ENCODE results near the gene DIAPH1.

The DIAPH1 gene

GRCh38 chr5:141532726-141533125, 86.1 kb downstream of the DIAPH1 start:
- peaks cover 13% of the 10 kb centered on the region for H3K4me1 Mint-ChIP-seq
- peaks cover 37% of the 10 kb centered on the region for H3K36me3 Mint-ChIP-seq (ENCODE audit: insufficient read depth)
- ATAC-seq (replicated peaks; ENCODE audit: extremely low read depth, poor library complexity, severe bottlenecking) (no peak), DNase-seq (ENCODE audit: low spot score in 2 of 2) (no peak)
- no peaks in the 10 kb centered on the region for H3K9me3 Mint-ChIP-seq
- H3K27me3 Mint-ChIP-seq: no peaks in the 10 kb centered on the region
- H3K27ac Mint-ChIP-seq (ENCODE audit: low read depth): no peak overlapping the region
- H3K4me3 Mint-ChIP-seq: no peak overlapping the region

DNA sequence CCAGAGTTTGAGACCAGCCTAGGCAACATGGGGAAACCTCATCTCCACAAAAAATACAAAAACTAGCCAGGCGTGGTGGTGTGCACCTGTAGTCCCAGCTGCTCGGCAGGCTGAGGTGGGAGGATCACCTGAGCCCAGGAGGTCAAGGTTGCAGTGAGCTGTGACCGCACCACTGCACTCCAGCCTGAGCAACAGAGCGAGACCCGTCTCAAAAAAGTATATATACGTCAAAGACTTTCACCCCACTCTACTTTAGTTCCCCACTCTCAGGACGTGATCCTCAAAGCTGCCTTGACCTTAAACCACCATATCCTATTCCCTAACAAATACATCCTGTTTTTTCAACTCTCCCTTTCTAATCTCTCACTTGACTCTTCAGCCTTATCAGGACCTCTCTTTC, 88.9 kb downstream of the DIAPH1 start:
- no peak overlapping the region for H3K4me3 Mint-ChIP-seq
- DNase-seq (ENCODE audit: low spot score in 2 of 2) (no peak), ATAC-seq (replicated peaks; ENCODE audit: extremely low read depth, poor library complexity, severe bottlenecking) (no peak)
- no peaks in the 10 kb centered on the region for H3K27me3 Mint-ChIP-seq
- no peaks in the 10 kb centered on the region for H3K9me3 Mint-ChIP-seq
- H3K4me1 Mint-ChIP-seq: peaks cover 12% of the 10 kb centered on the region
- peaks cover 52% of the 10 kb centered on the region for H3K36me3 Mint-ChIP-seq (ENCODE audit: insufficient read depth)
- no peak overlapping the region for H3K27ac Mint-ChIP-seq (ENCODE audit: low read depth)

GRCh38 chr5:141529002-141529401, 89.8 kb downstream of the DIAPH1 start:
- Mint-ChIP-seq H3K27ac (ENCODE audit: low read depth) (no peak overlapping the region), H3K4me3 (no peak overlapping the region), H3K36me3 (ENCODE audit: insufficient read depth) (peaks cover 53% of the 10 kb centered on the region), H3K27me3 (no peaks in the 10 kb centered on the region), H3K9me3 (no peaks in the 10 kb centered on the region), H3K4me1 (peaks cover 13% of the 10 kb centered on the region)
- ATAC-seq (replicated peaks; ENCODE audit: extremely low read depth, poor library complexity, severe bottlenecking) (no peak), DNase-seq (ENCODE audit: low spot score in 2 of 2) (no peak)

- H3K27ac Mint-ChIP-seq (ENCODE audit: low read depth): no peak overlapping the region
- no peak overlapping the region for H3K4me3 Mint-ChIP-seq
- DNase-seq (ENCODE audit: low spot score in 2 of 2) (no peak), ATAC-seq (replicated peaks; ENCODE audit: extremely low read depth, poor library complexity, severe bottlenecking) (no peak)
- peaks cover 53% of the 10 kb centered on the region for H3K36me3 Mint-ChIP-seq (ENCODE audit: insufficient read depth)
- peaks cover 13% of the 10 kb centered on the region for H3K4me1 Mint-ChIP-seq
- no peaks in the 10 kb centered on the region for H3K27me3 Mint-ChIP-seq
- no peaks in the 10 kb centered on the region for H3K9me3 Mint-ChIP-seq
Measured at GRCh38 chr5:141528291-141528984, 90.4 kb downstream of the DIAPH1 start.

GRCh38 chr5:141527426-141527825, 91.4 kb downstream of the DIAPH1 start:
- Mint-ChIP-seq H3K27ac (ENCODE audit: low read depth) (no peak overlapping the region), H3K4me1 (peaks cover 13% of the 10 kb centered on the region), H3K36me3 (ENCODE audit: insufficient read depth) (peaks cover 61% of the 10 kb centered on the region), H3K27me3 (no peaks in the 10 kb centered on the region), H3K9me3 (no peaks in the 10 kb centered on the region), H3K4me3 (no peak overlapping the region)
- DNase-seq (ENCODE audit: low spot score in 2 of 2) (no peak), ATAC-seq (replicated peaks; ENCODE audit: extremely low read depth, poor library complexity, severe bottlenecking) (no peak)

DNA sequence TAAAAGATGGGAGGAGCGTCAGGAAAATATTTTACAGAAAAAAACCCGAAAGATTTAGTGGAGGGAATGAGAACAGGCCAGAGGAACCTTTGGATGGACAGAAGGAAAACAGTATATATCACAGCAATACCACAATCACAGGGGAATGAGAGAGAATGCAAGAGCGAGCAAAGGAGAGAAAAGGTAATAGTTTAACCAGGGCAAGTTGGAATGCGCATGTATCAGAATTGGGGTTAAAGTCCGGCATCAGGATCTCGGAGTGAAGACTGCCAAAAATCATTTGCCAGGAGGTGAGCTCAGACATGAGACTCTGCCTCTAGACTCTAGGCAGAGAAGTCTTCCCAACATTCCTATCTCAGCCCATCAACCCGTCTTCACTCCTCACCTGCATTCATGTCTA, 93.1 kb downstream of the DIAPH1 start:
- no peaks in the 10 kb centered on the region for H3K27me3 Mint-ChIP-seq

GRCh38 chr5:141524604-141525597, 93.9 kb downstream of the DIAPH1 start:
- H3K9me3 Mint-ChIP-seq: no peaks in the 10 kb centered on the region
- peaks cover 13% of the 10 kb centered on the region for H3K4me1 Mint-ChIP-seq
- peaks cover 80% of the 10 kb centered on the region for H3K36me3 Mint-ChIP-seq (ENCODE audit: insufficient read depth)
- peak; percentile 25 to 34 for DNase-seq (ENCODE audit: low spot score in 2 of 2)
- H3K4me3 Mint-ChIP-seq: no peak overlapping the region
- no peaks in the 10 kb centered on the region for H3K27me3 Mint-ChIP-seq
- ATAC-seq (replicated peaks; ENCODE audit: extremely low read depth, poor library complexity, severe bottlenecking): peak; percentile 43
- no peak overlapping the region for H3K27ac Mint-ChIP-seq (ENCODE audit: low read depth)

More for the DNA sequence above, 93.1 kb downstream of the DIAPH1 start:
- no peak overlapping the region for H3K27ac Mint-ChIP-seq (ENCODE audit: low read depth)
- ATAC-seq (replicated peaks; ENCODE audit: extremely low read depth, poor library complexity, severe bottlenecking) (no peak), DNase-seq (ENCODE audit: low spot score in 2 of 2) (no peak)
- H3K4me3 Mint-ChIP-seq: no peak overlapping the region
- H3K36me3 Mint-ChIP-seq (ENCODE audit: insufficient read depth): peaks cover 75% of the 10 kb centered on the region
- H3K4me1 Mint-ChIP-seq: peaks cover 13% of the 10 kb centered on the region
- H3K9me3 Mint-ChIP-seq: no peaks in the 10 kb centered on the region

DNA sequence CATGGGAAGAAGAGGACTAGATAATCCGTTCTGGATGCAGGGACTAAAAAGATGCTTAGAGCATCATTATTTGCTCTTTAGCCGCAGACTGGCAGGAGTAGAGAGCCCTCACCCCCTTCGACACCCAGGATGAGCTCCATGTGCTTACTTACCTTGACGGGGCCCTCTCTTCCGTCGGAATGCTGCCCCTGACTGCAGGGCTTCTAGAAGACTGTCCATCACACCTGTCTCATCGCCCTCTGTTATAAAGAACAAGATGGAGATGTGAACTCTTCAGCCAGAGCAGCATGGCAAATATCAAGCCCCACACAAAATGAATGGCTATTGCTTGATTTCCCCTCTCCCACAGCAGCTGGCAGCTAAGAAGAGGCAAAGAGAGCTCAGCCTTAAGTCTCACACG, 94.8 kb downstream of the DIAPH1 start:
- Mint-ChIP-seq H3K4me1 (peaks cover 13% of the 10 kb centered on the region), H3K27ac (ENCODE audit: low read depth) (no peak overlapping the region), H3K9me3 (no peaks in the 10 kb centered on the region), H3K4me3 (no peak overlapping the region), H3K36me3 (ENCODE audit: insufficient read depth) (peaks cover 84% of the 10 kb centered on the region), H3K27me3 (no peaks in the 10 kb centered on the region)
- ATAC-seq (replicated peaks; ENCODE audit: extremely low read depth, poor library complexity, severe bottlenecking) (no peak), DNase-seq (ENCODE audit: low spot score in 2 of 2) (no peak)

DNA sequence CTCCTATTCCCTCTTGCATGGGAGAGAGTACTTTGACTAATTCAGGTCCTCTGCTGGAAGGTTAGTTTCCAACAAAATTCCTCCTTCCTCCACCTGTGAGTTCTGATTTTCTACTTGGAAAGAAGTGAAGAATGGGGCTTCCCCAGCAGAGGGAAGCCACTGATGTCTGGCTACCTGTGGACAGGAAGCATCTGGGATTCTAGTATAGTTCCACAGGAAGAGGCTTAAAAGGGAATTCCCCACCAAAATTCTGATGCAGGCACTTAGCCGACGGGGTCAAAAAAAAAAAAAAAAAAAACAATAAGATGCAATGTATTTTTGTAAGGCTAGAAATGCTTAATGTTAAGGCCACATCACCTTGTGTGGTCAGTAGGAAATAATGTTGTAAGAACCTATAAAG, 96.5 kb downstream of the DIAPH1 start:
- Mint-ChIP-seq H3K27ac (ENCODE audit: low read depth) (no peak overlapping the region), H3K36me3 (ENCODE audit: insufficient read depth) (peaks cover 85% of the 10 kb centered on the region), H3K9me3 (no peaks in the 10 kb centered on the region), H3K4me3 (no peak overlapping the region), H3K27me3 (no peaks in the 10 kb centered on the region), H3K4me1 (peaks cover 13% of the 10 kb centered on the region)
- DNase-seq (ENCODE audit: low spot score in 2 of 2) (no peak), ATAC-seq (replicated peaks; ENCODE audit: extremely low read depth, poor library complexity, severe bottlenecking) (no peak)

GRCh38 chr5:141521244-141521781, 97.5 kb downstream of the DIAPH1 start:
- Mint-ChIP-seq H3K27ac (ENCODE audit: low read depth) (no peak overlapping the region), H3K27me3 (no peaks in the 10 kb centered on the region)

DNA sequence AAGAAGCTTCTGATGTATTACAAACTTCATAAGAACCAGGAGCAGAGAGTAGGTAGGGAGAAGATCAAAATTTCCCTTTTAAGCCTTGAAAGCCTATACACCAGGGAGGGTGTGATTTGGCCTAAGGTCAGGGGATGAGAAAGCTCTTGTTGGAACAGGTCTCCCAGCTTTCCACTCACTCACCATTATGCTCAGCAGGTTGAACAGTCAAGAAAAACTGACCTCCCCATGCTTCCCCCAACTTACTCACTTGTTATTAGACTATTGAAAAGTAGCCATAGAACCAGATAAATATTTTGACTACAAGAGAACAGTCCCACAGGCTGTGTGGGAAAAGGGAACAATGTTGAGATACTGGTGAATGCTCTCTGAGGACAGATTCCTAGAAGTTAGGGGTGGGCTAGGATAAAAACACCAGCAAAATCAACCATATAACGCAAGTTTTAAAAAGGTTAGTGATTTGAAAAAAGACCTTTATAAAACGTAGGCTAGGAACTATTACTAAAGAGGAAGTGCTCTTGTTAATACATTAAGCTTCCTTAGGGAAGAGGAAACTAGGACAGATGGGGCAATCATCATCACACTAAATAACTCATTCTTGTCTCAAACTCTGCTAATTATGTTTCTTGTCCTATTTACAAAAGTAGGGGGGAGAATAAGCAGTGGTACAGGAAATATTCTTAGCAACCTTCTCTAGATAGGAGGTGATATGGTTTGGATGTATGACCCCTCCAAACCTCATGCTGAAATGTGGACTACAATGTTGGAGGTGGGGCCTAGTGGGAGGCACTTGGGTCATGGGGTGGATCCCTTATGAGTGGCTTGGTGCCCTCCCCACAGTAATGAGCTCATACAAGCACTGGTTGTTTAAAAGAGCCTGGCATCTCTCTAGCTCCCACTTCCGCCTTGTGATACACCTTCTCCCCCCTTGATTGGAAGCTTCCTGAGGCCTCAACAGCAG, 98.9 kb downstream of the DIAPH1 start:
- peaks cover 7% of the 10 kb centered on the region for H3K4me1 Mint-ChIP-seq
- H3K4me3 Mint-ChIP-seq: no peak overlapping the region
- no peak overlapping the region for H3K27ac Mint-ChIP-seq (ENCODE audit: low read depth)
- H3K36me3 Mint-ChIP-seq (ENCODE audit: insufficient read depth): peaks cover 81% of the 10 kb centered on the region
- ATAC-seq (replicated peaks; ENCODE audit: extremely low read depth, poor library complexity, severe bottlenecking) (no peak), DNase-seq (ENCODE audit: low spot score in 2 of 2) (no peak)
- H3K27me3 Mint-ChIP-seq: no peaks in the 10 kb centered on the region
- H3K9me3 Mint-ChIP-seq: no peaks in the 10 kb centered on the region

More at GRCh38 chr5:141521244-141521781, 97.5 kb downstream of the DIAPH1 start:
- no peaks in the 10 kb centered on the region for H3K9me3 Mint-ChIP-seq
- H3K36me3 Mint-ChIP-seq (ENCODE audit: insufficient read depth): peaks cover 83% of the 10 kb centered on the region
- peaks cover 13% of the 10 kb centered on the region for H3K4me1 Mint-ChIP-seq
- ATAC-seq (replicated peaks; ENCODE audit: extremely low read depth, poor library complexity, severe bottlenecking) (no peak), DNase-seq (ENCODE audit: low spot score in 2 of 2) (no peak)
- H3K4me3 Mint-ChIP-seq: no peak overlapping the region

DNA sequence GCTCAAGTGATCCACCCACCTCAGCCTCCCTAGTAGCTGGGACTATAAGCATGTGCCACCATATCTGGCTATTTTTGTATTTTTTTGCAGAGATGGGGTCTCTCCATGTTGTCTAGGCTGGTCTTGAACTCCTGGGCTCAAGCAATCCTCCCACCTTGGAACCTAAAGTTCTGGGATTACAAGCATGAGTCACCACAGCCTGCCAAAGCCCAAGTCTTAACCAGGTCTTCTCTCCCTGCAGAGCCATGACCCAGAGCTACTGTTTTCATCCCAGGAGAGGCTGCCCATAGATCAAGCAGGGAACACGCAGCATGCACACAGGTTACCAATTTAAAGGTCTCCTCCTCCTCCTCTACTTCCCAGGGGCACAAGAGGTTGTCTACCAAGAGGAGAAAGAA, 100.2 kb downstream of the DIAPH1 start:
- peaks cover 10% of the 10 kb centered on the region for H3K4me1 Mint-ChIP-seq
- ATAC-seq (replicated peaks; ENCODE audit: extremely low read depth, poor library complexity, severe bottlenecking) (no peak), DNase-seq (ENCODE audit: low spot score in 2 of 2) (no peak)
- H3K9me3 Mint-ChIP-seq: no peaks in the 10 kb centered on the region
- H3K27ac Mint-ChIP-seq (ENCODE audit: low read depth): no peak overlapping the region
- no peaks in the 10 kb centered on the region for H3K27me3 Mint-ChIP-seq
- H3K4me3 Mint-ChIP-seq: no peak overlapping the region
- H3K36me3 Mint-ChIP-seq (ENCODE audit: insufficient read depth): peaks cover 73% of the 10 kb centered on the region
